NCI-H748 (cell line): ENCODE measurements around the gene PABPC1L.

Source experiments
- DNase-seq: peaks from one replicate; lab custom pipeline; 2025; ENCODE audit not compliant: unreplicated experiment; lab: John Stamatoyannopoulos, UW

The PABPC1L gene

GRCh38 chr20:44966030-44966961, 56.4 kb downstream of the PABPC1L start, which contains the start of gene STK4:
Gene STK4 (plus strand): TSS chr20:44966512. CDS start chr20:44966569, 57 bp downstream.
- DNase-seq: peak; percentile 93

GRCh38 chr20:44967207-44967807, 57.4 kb downstream of the PABPC1L start:
- DNase-seq: no peak

- DNase-seq: no peak
Measured at GRCh38 chr20:44969300-44969894, 59.5 kb downstream of the PABPC1L start.

- no peak for DNase-seq
Measured at GRCh38 chr20:44970243-44970757, 60.4 kb downstream of the PABPC1L start.

GRCh38 chr20:44973053-44973452, 63.2 kb downstream of the PABPC1L start:
- no peak for DNase-seq

GRCh38 chr20:44976698-44977097, 66.8 kb downstream of the PABPC1L start:
- DNase-seq: no peak

- DNase-seq: no peak
Measured at GRCh38 chr20:44979090-44979621, 69.3 kb downstream of the PABPC1L start.

GRCh38 chr20:44981736-44982406, 72.0 kb downstream of the PABPC1L start:
- DNase-seq: no peak

- DNase-seq: no peak
Measured at GRCh38 chr20:44983093-44983674, 73.3 kb downstream of the PABPC1L start.

GRCh38 chr20:44988631-44989171, 78.8 kb downstream of the PABPC1L start:
- no peak for DNase-seq
